GM10248 (cell line): ENCODE results near the gene VEPH1.

ENCODE experiments used
- CTCF ChIA-PET: fragments of 300-600 bp; sonication (Branson Sonifier 250); formaldehyde crosslinking; extraction: SDS; loops from one replicate; lab custom pipeline; 2021; ENCODE audit warnings: antibody characterized with exemption; lab: Yijun Ruan, JAX
- POLR2A ChIA-PET: fragments of 350-650 bp; sonication (Branson Sonifier 250); formaldehyde crosslinking; extraction: SDS; loops from one replicate; lab custom pipeline; 2020; ENCODE audit warnings: antibody characterized with exemption; lab: Yijun Ruan, JAX
- DNase-seq: peaks from one replicate; pipeline ENCODE4 v3.0.0; 2012; ENCODE audit errors: extremely low spot score
- CTCF ChIP-seq: IDR thresholded peaks from 2 replicates; pipeline ENCODE4 v1.5.1; 2012; ENCODE audit warnings: mild to moderate bottlenecking, low read depth; ENCODE audit errors: extremely low read depth, missing control alignments, control extremely low read depth

The VEPH1 gene

GRCh38 chr3:157502916-157503595 lies at the start of gene VEPH1:
Gene VEPH1, minus strand, starts transcription at chr3:157503416. Its CDS starts 8,067 bp downstream, at chr3:157495349.
- POLR2A ChIA-PET, result no interaction called here
- TF ChIP-seq CTCF, result no peak
- CTCF ChIA-PET, result no interaction called here
- DNase-seq, result no peak

GRCh38 chr3:157551961-157552360 lies 48.7 kb upstream of the VEPH1 start:
- POLR2A ChIA-PET, result interaction anchor here (0.6 kb wide), 1 partner anchor 211 kb away, joined by 3 read pairs; no protein-coding TSS in a partner anchor
- DNase-seq, result no peak
- no peak for TF ChIP-seq CTCF
- CTCF ChIA-PET, result interaction anchor here (1.7 kb wide), 1 partner anchor 20 kb away, joined by 7 read pairs; no protein-coding TSS in a partner anchor

DNA sequence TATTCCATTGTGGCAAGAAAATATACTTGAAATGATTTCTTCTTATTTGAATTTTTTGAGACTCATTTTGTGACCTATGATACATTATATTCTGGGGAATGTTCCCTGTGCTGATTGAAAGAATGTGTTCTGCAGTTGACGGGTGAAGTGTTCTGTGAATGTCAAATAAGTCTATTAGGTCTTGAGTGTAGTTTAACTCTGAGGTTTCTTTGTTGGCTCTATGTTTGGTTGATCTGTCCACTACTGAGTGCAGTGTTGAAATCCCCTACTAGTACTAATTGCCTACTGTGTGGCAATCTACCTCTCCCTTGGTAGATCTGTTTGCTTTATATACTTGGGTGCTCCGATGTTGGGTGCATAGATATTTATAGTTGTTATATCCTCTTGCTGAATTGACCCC lies 46.3 kb upstream of the VEPH1 start:
- ChIA-PET POLR2A (no interaction called here), CTCF (interaction anchor here (1.1 to 4.1 kb wide), 2 partner anchors 17 to 23 kb away, joined by 3 to 19 read pairs; no protein-coding TSS in a partner anchor)
- no peak for TF ChIP-seq CTCF

DNA sequence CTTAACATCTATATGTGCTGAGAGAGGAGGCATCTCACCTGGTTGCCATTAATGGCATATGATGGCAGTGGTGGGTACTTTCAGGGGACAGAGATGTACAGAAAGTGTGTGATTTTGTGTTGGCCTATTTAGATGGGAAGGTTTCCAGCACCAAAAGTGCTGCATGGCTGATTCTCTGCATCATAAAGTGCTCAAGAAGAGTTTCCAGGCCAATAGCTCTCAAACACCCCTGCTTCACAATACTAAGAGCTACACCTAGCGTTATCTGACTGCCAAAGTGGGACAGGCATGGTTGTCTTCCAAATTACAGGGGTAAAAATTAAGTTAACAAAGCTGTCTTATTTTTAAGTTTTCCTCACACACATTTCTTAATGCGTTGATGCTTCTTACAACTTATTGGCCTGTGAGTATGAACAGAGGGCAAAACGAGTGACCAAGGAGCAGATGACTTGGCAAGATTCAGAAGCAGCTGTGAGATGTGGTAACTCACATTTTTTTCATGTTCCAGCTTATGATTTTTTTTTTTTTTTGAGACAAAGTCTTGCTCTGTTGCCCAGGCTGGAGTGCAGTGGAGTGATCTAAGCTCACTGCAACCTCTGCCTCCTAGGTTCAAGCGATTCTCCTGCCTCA lies 41.4 kb upstream of the VEPH1 start:
- CTCF ChIA-PET, result interaction anchor here (1.1 to 3.8 kb wide), 3 partner anchors 10 to 28 kb away, joined by 3 to 28 read pairs (median 4); no protein-coding TSS in a partner anchor
- DNase-seq, result no peak
- POLR2A ChIA-PET, result no interaction called here
- TF ChIP-seq CTCF, result no peak

More for the DNA sequence above, 46.3 kb upstream of the VEPH1 start:
- no peak for DNase-seq

DNA sequence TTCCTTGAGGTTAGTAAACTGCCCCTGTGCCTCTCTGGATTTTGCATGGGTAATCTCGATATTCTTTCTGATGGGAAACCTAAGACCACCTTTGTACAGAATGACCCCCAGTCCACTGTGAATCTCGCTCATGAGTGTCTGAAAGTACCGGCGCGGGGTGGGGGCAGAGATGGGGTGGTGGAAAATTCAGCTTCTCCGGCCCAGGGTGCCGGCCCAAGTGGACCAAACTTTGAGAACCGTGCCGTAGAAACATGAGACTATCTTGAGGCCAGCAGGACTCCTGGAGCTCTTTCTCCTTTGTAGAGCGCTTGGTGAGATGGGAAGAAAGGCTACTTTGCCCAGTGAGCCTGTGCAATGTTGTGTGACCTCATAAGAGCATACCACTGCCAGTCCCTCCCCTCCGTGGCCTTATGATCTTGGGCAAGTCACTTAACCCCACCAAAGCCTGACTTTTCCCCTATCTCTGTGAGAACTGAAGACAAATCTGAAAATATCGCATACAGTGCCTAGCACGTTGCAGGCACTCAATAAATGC lies 40.4 kb upstream of the VEPH1 start:
- no peak for TF ChIP-seq CTCF
- DNase-seq, result no peak
- ChIA-PET CTCF (interaction anchor here (0.7 to 3.8 kb wide), 2 partner anchors 11 to 29 kb away, joined by 3 to 28 read pairs; no protein-coding TSS in a partner anchor), POLR2A (no interaction called here)

DNA sequence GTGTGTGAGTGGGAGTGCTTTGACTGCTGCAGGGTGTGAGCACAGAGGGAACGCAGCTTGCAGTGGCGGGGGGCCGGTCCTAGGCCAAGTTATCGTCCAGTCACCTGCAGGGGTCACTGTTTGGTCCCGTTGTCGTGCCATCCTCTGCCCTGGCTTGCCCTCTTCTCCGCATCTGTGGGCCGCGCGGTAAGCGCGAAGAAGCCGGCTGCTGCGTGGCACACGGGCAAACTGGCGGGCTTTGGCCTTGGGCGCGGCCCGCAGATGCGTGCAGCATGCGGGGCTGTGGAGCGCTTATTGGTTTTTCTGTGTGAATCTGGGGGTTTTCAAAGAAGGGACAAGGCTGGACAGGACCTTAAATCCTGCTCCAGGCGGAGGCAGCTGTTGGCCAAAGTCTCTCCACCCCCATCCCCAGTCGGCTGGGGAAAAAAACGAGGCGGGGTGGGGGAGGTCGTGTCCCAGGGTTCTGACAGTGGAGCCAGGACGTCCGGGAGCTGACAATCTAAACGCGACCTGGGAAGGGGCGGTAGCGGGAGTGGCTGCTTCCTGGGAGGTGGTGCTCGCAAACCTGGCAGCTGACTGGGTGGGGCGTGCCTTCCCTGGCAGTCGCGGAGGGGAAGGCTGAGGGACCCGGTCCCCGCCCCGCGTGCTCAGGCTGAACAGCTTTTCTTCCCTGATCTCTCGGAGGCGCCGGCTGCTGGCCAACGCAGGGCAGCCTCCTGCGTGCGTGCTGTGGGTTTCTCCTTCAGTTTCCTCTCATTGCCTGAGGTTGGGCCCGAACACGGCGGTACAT lies 39.7 kb upstream of the VEPH1 start:
- POLR2A ChIA-PET, result no interaction called here
- no peak for DNase-seq
- CTCF ChIA-PET, result interaction anchor here (0.7 to 3.8 kb wide), 2 partner anchors 11 to 30 kb away, joined by 3 to 28 read pairs; no protein-coding TSS in a partner anchor
- no peak for TF ChIP-seq CTCF
